Astrocyte (in vitro differentiated cells and primary cell): ENCODE results near the gene PTPRN2.

Source experiments
- EZH2 ChIP-seq: IDR thresholded peaks from 2 replicates; pipeline ENCODE4 v1.6.1; 2012; ENCODE audit warnings: mild to moderate bottlenecking, low read length, inconsistent platforms; ENCODE audit not compliant: insufficient read depth
- TF ChIP-seq, protein P1 (sequence below): IDR thresholded peaks from 2 replicates; pipeline ENCODE4 v1.5.1; 2011; ENCODE audit warnings: low read depth, mild to moderate bottlenecking, inconsistent platforms, low read length, moderate library complexity; ENCODE audit not compliant: insufficient read depth

DNA sequence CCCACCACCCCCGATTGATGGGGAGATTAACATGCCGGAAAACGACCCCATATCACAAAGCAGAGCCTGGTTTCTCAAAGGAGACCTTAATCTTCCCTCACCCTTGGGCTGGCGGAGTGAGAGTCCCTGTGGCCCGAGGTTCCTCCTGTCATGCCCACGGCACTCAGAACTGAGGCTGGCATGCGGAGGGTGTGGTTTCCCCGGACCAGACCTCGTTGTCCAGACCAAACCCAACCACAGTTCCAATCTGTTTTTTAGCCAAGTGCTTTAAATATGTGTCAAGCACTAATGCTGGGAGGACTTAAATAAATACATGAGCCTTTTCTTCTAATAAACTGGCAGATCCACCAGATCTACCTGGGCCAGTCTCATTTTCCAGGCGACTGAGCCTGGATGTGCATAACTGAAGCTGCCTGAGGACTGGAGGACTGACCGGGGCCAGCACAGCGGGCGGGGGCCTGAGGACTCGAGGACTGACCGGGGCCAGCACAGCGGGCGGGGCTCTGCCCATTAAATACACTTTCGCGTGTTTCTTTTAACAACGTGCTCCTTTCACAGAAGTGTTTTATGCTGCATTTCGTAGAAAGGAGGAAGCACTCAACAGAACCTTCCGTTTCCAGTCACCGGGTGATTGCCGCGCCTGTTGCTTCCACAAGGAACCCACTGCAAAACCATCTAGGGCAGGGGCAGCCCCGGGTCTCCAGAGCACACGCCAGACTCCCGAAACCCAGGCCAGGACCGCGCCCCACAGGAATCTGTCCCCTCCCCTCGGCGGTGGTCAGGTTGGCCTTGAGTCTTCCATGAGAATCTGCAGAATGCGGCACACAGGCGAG, 334.6 kb downstream of the PTPRN2 start:
- TF ChIP-seq, protein P1, sequence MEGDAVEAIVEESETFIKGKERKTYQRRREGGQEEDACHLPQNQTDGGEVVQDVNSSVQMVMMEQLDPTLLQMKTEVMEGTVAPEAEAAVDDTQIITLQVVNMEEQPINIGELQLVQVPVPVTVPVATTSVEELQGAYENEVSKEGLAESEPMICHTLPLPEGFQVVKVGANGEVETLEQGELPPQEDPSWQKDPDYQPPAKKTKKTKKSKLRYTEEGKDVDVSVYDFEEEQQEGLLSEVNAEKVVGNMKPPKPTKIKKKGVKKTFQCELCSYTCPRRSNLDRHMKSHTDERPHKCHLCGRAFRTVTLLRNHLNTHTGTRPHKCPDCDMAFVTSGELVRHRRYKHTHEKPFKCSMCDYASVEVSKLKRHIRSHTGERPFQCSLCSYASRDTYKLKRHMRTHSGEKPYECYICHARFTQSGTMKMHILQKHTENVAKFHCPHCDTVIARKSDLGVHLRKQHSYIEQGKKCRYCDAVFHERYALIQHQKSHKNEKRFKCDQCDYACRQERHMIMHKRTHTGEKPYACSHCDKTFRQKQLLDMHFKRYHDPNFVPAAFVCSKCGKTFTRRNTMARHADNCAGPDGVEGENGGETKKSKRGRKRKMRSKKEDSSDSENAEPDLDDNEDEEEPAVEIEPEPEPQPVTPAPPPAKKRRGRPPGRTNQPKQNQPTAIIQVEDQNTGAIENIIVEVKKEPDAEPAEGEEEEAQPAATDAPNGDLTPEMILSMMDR: no peak
- no peak for TF ChIP-seq EZH2
